HG03159 (cell line): ENCODE data around the gene PLAC1.

Source experiments
- ATAC-seq: cut with Tn5 transposase; IDR thresholded peaks from one replicate; pipeline ENCODE4 v1.9.1; 2021; ENCODE audit warnings: mild to moderate bottlenecking, moderate library complexity; ENCODE audit not compliant: unreplicated experiment

The PLAC1 gene

DNA sequence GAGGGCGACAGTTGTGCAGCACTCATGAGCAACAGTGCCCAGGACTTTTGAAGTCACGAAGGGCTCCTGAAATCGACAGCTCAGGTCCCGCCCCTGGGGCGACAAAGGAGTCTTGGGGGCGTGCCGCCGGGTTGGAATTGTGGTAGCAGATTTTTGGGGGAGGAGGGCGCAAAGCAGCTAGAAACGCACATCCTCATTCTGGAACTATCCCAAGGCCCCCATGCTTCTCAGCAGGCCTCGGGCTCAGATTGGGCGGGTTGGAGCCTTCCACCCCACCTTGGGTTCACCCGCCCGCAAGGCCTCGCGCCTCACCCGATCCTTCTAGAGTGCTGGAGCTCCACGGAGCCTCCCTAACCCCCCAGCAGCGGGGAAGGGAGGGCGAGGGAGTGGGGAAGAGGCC is 112.8 kb downstream of the PLAC1 start:
- no peak for ATAC-seq

DNA sequence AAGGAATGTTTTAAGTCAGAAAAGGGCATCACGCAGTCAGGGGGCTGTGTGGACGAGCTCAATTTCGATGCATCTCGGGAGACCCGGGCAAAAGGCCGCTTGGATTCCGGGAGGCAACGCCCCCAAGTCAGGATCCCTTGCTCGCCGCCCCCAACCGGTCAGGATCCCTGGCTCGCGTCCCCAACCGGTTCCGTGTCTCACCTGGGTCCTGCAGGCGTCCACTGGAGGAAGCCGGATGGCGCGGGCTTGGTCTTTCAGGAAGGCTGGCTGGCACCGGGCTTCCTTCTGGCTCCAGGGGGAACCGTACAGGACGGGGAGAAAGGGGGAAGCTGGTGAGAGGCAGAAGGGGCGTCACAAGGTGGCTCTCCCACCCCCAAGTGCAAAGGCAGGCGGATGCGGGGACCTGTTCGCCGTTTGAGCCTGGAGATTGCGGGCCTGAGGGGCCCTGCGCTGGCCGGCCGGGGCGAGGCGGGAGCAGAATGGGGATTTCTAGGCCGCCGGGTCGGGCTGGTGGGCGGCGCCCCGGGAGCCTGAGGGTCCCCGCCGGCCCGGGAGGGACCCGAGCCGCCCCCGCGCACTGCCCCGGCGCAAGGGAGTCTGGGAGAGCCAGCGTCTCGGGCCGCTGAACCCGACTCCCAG is 113.6 kb downstream of the PLAC1 start:
- no peak for ATAC-seq

DNA sequence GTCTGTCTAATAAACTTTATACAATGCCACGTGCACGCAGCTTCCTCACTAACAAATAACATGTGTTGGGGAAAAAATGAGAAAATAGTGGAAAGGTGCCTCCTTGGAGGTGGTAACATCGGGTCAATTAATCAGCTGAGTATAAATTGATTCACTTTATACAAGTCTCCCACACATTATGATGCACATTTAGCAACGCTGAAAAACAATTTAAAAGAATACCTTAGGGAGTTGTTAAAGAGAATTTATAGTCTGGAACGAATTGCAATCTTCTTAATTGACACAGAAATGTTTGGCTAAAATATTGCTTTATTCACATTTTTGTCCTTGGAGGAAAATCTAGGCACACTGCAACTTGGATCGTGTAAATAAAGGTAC is 114.1 kb downstream of the PLAC1 start:
- no peak for ATAC-seq

DNA sequence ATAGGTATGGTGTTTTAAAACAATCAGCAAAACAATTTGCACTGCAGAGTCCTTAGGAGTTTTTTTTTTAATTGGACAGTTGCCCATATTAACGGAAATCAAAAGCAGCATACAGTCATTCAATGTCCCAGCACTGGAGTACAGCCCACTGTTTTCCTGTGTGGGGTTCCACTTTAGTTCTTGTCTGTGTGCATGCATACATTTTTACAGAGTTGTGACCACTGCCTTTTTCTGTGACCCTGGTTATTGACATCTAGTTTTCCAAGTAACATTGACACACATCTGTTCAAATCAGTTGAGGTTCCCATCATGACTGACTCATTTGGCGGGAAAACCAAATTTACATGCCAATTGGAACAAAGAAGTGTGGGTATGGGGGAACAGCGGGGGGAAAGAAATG is 115.0 kb downstream of the PLAC1 start:
- no peak for ATAC-seq

DNA sequence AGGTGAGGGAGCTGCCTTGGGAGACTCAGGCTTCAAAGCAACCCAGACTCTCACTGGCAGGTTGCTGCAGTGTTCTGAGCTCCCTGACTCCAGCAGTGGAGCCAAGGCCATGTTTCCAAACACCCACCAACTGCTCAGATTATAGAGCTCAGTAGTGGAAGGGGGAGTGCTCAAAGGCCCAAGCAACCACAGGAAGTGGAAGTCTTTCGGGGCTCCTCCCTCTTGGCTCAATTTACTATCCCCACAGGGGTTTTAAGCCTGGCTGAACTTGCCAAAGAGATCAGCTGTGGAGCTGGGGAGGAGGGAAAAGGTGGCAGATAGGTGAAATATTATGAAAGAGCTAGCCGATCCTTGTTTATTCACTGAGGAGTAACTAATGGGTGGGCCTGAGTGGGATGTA is 115.8 kb downstream of the PLAC1 start:
- no peak for ATAC-seq

DNA sequence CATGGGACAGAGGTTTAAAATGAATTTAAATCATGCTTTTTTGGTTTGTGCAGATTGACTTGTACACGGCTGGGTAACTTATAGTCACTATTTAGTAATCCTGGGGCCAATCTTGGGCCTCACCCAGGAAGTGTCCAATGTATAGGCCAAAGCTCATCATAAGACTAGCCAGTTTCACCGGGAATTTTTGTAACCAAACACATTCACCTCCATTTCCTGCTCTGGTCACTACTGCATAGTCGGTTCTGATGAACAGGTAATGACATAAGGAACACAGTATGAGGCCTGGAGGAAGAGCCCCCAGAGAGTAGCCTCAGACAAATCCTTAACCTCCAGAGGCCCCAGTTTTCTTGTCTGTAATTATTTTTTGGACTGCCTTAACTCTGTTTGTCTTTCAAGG is 116.4 kb downstream of the PLAC1 start:
- ATAC-seq, result no peak

DNA sequence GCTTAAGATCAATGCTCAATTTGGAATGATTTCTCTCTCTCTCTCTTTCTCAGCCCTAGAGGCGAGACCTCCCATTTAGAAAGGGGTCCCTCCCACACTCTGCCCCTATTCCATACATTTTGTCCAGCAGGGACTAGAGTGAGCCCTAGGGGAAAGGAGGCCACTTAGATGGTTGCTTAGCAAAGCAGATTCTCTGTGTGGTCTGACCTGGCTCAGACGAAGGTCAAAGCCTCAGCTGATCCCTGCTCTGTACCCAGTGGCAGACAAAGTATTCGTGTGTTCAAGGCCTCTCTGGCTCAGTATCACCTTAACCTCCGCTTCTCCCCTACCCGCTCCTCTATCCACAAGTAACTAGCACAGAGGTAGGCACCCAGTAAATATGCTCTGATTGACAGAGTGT is 120.0 kb downstream of the PLAC1 start:
- ATAC-seq, result no peak

DNA sequence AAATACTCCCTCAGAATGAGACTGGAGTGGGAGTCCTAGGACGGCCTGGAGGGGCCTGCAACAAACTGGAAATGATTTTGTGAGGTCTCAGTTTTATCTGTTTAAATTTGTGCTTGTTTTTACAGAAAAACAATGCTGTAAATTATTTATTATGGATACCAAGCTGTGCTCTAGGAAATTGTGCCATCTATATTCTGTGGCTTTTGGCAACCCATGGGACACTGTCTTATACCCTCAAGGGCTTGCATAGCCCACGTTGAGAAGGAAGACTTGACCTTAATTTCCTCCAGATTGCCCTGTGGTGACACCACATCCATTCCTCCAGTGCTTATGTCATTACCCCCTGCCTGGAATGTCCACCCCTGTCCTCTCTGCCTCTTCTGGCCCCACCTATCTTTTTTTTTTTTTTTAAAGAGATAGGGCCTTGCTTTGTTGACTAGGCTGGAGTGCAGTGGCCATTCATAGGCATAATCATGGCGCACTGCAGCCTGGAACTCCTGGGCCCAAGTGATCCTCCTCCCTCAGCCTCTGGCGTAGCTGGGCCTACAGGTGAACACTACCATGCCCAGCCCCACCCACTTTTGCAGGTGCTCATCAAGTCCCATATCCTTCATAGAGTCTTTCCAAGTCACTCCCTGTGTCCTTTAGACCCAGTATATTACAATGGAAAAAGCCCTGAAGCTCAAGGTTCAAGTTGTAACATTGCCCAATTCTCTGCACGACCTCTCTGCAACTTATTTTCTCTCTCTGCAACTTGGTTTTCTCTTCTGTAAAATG is 120.9 kb downstream of the PLAC1 start:
- ATAC-seq, result no peak

DNA sequence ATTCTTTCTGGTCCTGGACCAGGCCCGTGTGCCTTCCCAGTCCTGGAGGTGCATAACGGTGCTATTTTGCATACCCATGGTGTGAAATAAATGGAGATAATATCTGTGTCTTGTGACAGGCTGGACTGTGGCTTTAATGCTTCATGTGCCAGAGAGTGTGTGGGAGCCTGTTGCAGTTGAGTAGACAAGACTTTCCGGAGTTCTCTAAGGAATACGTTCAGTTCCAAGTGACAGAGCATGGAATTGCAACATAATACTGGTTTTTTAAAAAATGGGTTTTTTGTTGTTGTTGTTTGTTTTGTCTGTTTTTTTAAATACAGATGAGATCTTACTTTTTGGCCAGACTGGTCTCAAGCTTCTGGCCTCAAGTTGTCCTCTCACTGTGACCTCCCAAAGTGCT is 124.3 kb downstream of the PLAC1 start:
- ATAC-seq, result no peak

DNA sequence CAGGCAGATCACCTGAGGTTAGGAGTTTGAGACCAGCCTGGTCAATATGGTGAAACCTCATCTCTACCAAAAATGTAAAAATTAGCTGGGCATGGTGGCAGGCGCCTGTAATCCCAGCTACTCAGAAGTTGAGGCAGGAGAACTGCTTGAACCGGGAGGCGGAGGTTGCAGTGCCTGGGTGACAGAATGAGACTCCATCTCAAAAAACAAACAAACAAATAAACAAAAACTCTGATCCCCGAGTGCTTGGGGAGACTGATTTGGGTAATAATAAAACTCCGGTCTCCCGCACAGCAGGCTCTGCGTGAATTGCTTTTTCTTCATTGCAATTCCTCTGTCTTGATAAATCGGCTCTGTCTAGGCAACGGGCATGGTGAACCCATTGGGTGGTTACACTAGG is 124.9 kb downstream of the PLAC1 start:
- ATAC-seq, result no peak

DNA sequence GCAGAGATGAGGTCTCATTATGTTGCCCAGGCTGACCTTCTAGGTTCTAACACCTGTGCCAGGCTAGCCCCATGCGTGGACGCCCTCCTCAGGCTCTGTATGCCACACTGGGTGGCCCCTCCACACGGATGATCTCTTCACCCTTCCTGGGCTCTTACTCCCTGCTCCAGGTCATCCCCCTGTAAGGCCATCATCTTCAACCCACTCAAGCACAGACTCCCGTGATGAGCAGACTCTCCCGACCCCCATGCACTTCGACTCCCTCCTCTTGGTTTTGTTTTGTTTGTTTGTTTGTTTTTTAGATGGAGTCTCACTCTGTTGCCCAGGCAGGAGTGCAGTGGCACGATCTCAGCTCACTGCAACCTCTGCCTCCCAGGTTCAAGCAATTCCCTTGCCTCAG is 127.4 kb downstream of the PLAC1 start:
- ATAC-seq, result no peak

DNA sequence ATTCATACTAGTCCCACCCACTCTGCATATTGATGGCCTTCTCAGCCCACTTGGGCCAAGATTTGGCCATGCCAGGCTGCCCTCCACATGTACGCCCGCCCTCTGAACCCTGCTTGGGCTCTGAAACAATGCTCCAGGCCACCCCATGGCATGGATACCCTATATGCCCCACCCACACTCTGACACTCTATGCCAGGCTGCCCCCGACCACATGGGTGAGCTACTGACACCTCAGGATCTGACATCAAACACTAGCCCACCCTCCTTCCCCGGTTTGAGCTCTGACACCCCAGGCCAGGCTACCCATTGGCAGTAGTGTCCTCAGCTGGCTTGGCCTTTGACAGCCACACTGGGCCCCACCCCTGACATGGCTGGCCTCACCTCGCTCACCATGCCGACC is 128.8 kb downstream of the PLAC1 start:
- ATAC-seq, result no peak

DNA sequence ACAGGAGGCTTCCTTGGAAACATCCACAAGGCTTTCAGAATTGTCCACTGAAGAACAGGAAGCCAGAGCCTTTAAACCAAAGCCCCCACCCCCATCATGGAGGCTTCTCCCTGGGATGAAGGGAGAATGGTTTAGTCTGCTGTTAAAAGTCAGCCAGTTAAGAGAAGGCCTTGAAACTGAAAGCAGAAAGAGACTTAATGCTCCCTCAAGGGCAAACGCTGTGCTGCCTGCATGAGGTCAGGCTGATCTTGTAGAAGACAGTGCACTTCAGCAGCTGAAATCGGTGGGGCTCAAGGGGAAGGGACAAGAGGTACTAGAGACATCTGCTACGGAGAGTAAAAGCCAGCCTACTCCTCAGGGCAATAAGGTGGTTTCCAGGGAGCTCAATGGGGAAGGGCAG is 129.3 kb downstream of the PLAC1 start:
- ATAC-seq, result no peak

DNA sequence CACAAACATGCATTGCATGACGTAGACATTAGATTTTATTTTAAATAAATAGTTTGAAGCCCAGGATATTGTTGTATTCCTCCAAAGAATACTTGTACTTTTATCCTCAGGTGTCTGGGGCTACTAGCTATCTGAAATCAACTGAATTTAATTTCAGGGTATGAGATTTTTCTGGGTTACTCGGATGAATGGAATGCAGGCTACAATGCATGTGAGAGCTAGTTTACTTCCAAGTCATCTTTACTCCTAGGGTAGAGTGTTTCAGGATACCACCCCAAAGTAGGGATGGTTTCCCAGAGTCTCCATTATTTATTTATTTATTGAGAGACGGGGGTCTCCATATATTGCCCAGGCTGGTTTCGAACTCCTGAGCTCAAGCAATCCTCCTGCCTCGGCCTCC is 131.9 kb downstream of the PLAC1 start:
- no peak for ATAC-seq

DNA sequence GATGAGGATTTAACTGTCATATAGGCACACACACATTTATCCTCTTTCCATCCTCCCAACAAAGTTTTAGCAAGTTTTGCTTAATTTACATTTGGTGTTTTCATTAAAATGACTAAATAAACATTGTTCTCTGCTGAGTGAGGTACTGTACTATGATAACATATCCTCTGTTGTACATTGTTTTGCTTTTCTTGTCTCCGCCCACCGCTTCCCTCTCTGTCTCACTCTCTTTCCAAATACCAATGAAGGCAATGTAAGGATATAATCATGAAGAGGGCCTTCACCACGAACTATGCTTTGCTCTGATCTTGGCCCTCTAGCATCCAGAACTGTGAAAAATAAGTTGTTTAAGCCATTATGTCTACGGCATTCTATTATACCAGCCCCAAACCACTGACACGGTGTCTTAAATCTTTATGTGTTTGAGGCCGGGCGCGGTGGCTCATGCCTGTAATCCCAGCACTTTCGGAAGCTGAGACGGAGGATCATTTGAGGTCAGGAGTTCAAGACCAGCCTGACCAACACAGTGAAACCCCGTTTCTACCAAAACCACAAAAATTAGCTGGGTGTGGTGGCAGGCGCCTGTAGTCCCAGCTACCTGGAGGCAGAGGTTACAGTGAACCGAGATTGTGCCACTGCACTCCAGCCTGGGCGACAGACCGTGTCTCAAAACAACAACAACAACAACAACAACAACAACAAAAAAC is 133.0 kb downstream of the PLAC1 start:
- ATAC-seq, result no peak

DNA sequence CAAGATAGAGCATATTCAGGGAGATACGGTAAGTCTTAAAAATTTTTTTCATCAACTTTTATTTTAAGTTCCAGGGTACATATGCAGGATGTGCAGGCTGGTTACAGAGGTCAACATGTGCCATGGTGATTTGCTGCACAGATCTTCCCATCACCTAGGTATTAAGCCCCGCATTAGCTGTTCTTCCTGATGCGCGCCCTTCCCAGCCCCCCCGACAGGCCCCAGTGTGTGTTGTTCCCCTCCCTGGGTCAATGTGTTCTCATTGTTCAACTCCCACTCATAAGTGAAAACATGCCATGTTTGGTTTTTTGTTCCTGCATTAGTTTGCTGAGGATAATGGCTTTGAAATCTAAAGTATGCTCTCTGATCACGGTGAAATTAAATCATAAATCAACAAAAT is 134.1 kb downstream of the PLAC1 start:
- ATAC-seq, result no peak

DNA sequence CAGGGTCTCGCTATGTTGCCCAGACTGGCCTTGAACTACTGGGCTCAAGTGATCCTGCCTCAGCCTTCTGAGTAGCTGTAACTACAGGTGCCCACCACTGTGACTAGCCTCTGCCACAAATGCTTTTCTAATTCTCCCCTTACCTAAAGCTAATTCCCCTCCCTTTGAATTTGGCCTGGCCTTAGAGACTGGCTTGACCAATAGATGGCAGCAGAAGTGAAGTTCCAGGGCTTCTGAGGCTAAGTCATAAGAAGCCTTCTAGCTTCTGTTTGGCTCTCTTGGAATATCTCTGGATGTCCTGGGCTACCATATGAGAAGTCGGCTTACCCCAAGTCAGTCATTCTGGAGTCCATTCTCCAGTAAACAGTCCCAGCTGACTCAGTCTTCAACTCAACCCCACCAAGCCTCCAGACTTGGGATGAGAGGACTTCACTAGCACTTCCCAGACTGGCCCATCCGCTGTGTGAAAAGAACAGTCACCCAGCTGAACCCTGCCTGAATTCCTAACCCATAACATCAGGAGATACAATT is 137.3 kb downstream of the PLAC1 start:
- no peak for ATAC-seq
